ENCODE data around the gene UBE2E2. TPM values are rescaled to one million over a fixed set of nuclear protein-coding genes. Genes with fewer than 3 reads are reported as not detected.
A peak's percentile ranks its signal among the peaks of the same experiment; 100 is the strongest.

The UBE2E2 gene
- total RNA-seq, 1 donor from 2014 or later = 85.2 TPM

- peaks cover 35% of the 10 kb centered on the region for H3K4me1 Mint-ChIP-seq (ENCODE audit: low read depth)
- peaks cover 1% of the 10 kb centered on the region for H3K36me3 Mint-ChIP-seq (ENCODE audit: low read depth)
- TF ChIP-seq CTCF (IDR thresholded peaks at IDR 0.05) = no peak
- H3K4me3 Mint-ChIP-seq (ENCODE audit: unreplicated experiment) = no peak overlapping the region
- H3K9me3 Mint-ChIP-seq (ENCODE audit: low read depth) = no peaks in the 10 kb centered on the region
- H3K27me3 Mint-ChIP-seq (ENCODE audit: low read depth) = no peaks in the 10 kb centered on the region
- DNase-seq (ENCODE audit: low spot score) = no peak
- peak overlapping the region; percentile 55 for H3K27ac Mint-ChIP-seq (ENCODE audit: unreplicated experiment)
Observed at GRCh38 chr3:23232016-23232415, 28.9 kb downstream of the UBE2E2 start.

GRCh38 chr3:23232854-23233253 is 29.7 kb downstream of the UBE2E2 start:
- peaks cover 35% of the 10 kb centered on the region for H3K4me1 Mint-ChIP-seq (ENCODE audit: low read depth)
- no peak for DNase-seq (ENCODE audit: low spot score)
- H3K36me3 Mint-ChIP-seq (ENCODE audit: low read depth) = peaks cover 1% of the 10 kb centered on the region
- TF ChIP-seq CTCF (IDR thresholded peaks at IDR 0.05) = no peak
- no peak overlapping the region for H3K4me3 Mint-ChIP-seq (ENCODE audit: unreplicated experiment)
- H3K9me3 Mint-ChIP-seq (ENCODE audit: low read depth) = no peaks in the 10 kb centered on the region
- no peaks in the 10 kb centered on the region for H3K27me3 Mint-ChIP-seq (ENCODE audit: low read depth)
- H3K27ac Mint-ChIP-seq (ENCODE audit: unreplicated experiment) = peak overlapping the region; percentile 80

GRCh38 chr3:23235264-23235663 is 32.1 kb downstream of the UBE2E2 start:
- Mint-ChIP-seq H3K27ac (ENCODE audit: unreplicated experiment) (no peak overlapping the region), H3K27me3 (ENCODE audit: low read depth) (no peaks in the 10 kb centered on the region), H3K36me3 (ENCODE audit: low read depth) (no peaks in the 10 kb centered on the region), H3K9me3 (ENCODE audit: low read depth) (no peaks in the 10 kb centered on the region), H3K4me1 (ENCODE audit: low read depth) (peaks cover 38% of the 10 kb centered on the region), H3K4me3 (ENCODE audit: unreplicated experiment) (no peak overlapping the region)
- TF ChIP-seq CTCF (IDR thresholded peaks at IDR 0.05) = no peak
- DNase-seq (ENCODE audit: low spot score) = no peak

GRCh38 chr3:23236890-23237289 is 33.8 kb downstream of the UBE2E2 start:
- no peak for DNase-seq (ENCODE audit: low spot score)
- Mint-ChIP-seq H3K9me3 (ENCODE audit: low read depth) (no peaks in the 10 kb centered on the region), H3K4me3 (ENCODE audit: unreplicated experiment) (no peak overlapping the region), H3K4me1 (ENCODE audit: low read depth) (peaks cover 33% of the 10 kb centered on the region), H3K27ac (ENCODE audit: unreplicated experiment) (no peak overlapping the region), H3K36me3 (ENCODE audit: low read depth) (no peaks in the 10 kb centered on the region), H3K27me3 (ENCODE audit: low read depth) (no peaks in the 10 kb centered on the region)
- TF ChIP-seq CTCF (IDR thresholded peaks at IDR 0.05) = no peak

GRCh38 chr3:23238156-23238555 is 35.0 kb downstream of the UBE2E2 start:
- DNase-seq (ENCODE audit: low spot score) = no peak
- Mint-ChIP-seq H3K36me3 (ENCODE audit: low read depth) (no peaks in the 10 kb centered on the region), H3K9me3 (ENCODE audit: low read depth) (no peaks in the 10 kb centered on the region), H3K27ac (ENCODE audit: unreplicated experiment) (no peak overlapping the region), H3K4me1 (ENCODE audit: low read depth) (peaks cover 21% of the 10 kb centered on the region), H3K4me3 (ENCODE audit: unreplicated experiment) (no peak overlapping the region), H3K27me3 (ENCODE audit: low read depth) (no peaks in the 10 kb centered on the region)
- TF ChIP-seq CTCF (IDR thresholded peaks at IDR 0.05) = no peak

All from chondrocyte (in vitro differentiated cells).